ENCODE results near the gene USP38. TPM values are rescaled to one million over a fixed set of nuclear protein-coding genes. Genes with fewer than 3 reads are reported as not detected.
A peak's percentile ranks its signal among the peaks of the same experiment; 100 is the strongest.

Gene USP38
- total RNA-seq, 1 experiment from 2014 or later = 22.3 TPM

DNA sequence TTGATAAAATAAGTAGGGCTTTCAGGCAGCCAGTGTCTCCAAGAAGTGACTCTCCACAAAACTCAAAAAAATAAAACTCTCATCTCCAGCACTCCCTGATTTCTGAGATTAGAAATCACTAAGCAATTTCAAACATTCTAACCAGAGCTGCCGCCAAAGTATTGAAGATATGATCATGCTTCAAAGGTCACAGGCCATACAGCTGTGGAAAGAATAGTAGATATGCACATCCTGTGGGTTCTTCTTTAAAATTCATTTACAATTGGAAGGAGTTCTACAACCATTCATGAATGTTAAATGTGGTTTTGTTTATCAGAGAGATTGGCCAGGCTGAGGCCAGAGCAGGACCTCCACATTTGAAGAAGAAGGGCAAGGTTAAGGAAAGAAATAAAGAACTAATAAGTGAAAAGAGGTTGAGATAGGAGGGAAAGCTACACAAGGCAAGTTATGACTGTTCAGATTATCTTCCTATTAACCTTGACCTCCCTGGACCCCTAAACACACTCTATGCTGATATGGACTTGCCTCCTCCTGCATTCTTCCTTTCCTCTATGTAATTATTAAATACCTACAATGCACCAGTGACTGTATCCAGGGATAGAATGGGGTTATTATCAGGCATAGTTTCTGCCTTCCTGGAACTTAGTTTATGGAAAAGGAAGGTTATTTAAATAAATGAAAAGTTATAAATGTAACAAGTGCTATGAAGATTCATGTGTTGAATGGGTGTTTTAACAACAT is 56.4 kb downstream of the USP38 start:
- Histone ChIP-seq H3K36me3 (0 out of 2 replicates have a peak, but pooled peaks cover 2% of the 10 kb centered on the region), H3K4me1 (no peaks in the 10 kb centered on the region), H3K4me3 (no peak overlapping the region), H3K27me3 (no peaks in the 10 kb centered on the region), H3K9me3 (replicated peaks) (no peaks in the 10 kb centered on the region), H3K27ac (no peak overlapping the region)
- DNase-seq = no peak

- H3K4me3 ChIP-seq = no peak overlapping the region
- H3K27ac ChIP-seq = no peak overlapping the region
- no peaks in the 10 kb centered on the region for H3K36me3 ChIP-seq
- H3K27me3 ChIP-seq = no peaks in the 10 kb centered on the region
- no peaks in the 10 kb centered on the region for H3K9me3 ChIP-seq (replicated peaks)
- H3K4me1 ChIP-seq = no peaks in the 10 kb centered on the region
- DNase-seq = no peak
Measured at GRCh38 chr4:143241892-143242291, 57.2 kb downstream of the USP38 start.

DNA sequence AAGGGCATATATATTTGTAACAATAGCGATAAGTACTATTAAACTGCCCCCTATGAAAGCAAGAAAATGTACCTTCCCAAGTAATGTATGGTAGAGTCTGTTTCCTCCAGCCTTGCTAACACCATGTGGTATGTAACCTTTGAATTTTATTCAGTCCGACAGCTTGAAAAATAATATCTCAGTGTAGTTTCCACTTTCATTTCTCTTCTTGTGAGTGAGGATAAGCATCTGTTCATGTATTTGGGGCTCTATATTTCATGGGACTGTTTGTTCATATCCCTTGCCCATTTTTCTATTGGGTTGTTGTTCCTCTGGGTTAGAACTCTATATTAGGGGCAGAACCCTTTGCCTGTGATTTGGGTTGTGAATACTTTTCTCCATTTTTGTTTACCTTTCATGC is 58.3 kb downstream of the USP38 start:
- no peak overlapping the region for H3K4me3 ChIP-seq
- no peaks in the 10 kb centered on the region for H3K27me3 ChIP-seq
- no peaks in the 10 kb centered on the region for H3K4me1 ChIP-seq
- no peaks in the 10 kb centered on the region for H3K9me3 ChIP-seq (replicated peaks)
- no peak overlapping the region for H3K27ac ChIP-seq
- H3K36me3 ChIP-seq = no peaks in the 10 kb centered on the region
- DNase-seq = no peak

GRCh38 chr4:143246977-143247376 is 62.3 kb downstream of the USP38 start:
- H3K36me3 ChIP-seq = no peaks in the 10 kb centered on the region
- H3K4me3 ChIP-seq = no peak overlapping the region
- no peak for DNase-seq
- no peaks in the 10 kb centered on the region; the same call in 1 of the 2 replicates for H3K9me3 ChIP-seq (replicated peaks)
- no peaks in the 10 kb centered on the region for H3K27me3 ChIP-seq
- H3K4me1 ChIP-seq = no peaks in the 10 kb centered on the region; the same call in 1 of the 2 replicates
- no peak overlapping the region for H3K27ac ChIP-seq

GRCh38 chr4:143247866-143248265 is 63.1 kb downstream of the USP38 start:
- H3K27me3 ChIP-seq = no peaks in the 10 kb centered on the region
- no peaks in the 10 kb centered on the region for H3K36me3 ChIP-seq
- no peak for DNase-seq
- H3K9me3 ChIP-seq (replicated peaks) = no peaks in the 10 kb centered on the region; the same call in 1 of the 2 replicates
- no peak overlapping the region for H3K27ac ChIP-seq
- H3K4me3 ChIP-seq = no peak overlapping the region
- no peaks in the 10 kb centered on the region; the same call in 1 of the 2 replicates for H3K4me1 ChIP-seq

GRCh38 chr4:143248827-143249226 is 64.1 kb downstream of the USP38 start:
- Histone ChIP-seq H3K4me1 (no peaks in the 10 kb centered on the region; the same call in 1 of the 2 replicates), H3K4me3 (no peak overlapping the region), H3K36me3 (no peaks in the 10 kb centered on the region), H3K9me3 (replicated peaks) (no peaks in the 10 kb centered on the region; the same call in 1 of the 2 replicates), H3K27ac (no peak overlapping the region), H3K27me3 (no peaks in the 10 kb centered on the region)
- DNase-seq = peak in 1 of 2 experiments; percentile 13

DNA sequence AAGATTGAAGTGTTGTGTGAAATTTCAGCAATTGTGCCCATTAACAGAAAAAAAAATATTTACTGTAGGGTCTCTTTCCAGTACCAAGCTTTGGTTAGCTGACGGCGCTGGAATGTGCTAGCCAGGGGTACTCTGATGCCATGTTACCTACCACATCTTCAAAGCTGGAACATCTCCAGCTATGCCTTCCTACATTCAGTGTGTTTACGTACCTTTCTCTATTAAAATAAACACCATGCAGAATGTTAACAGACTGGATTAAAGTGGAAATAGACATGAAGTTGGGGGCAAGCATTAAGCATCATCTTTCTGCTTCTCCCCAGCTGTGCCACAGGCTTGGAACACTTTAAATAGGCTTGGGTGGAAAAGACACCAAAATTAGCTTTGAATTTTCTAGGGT is 65.9 kb downstream of the USP38 start:
- Histone ChIP-seq H3K9me3 (replicated peaks) (no peaks in the 10 kb centered on the region; the same call in 1 of the 2 replicates), H3K4me1 (no peaks in the 10 kb centered on the region; the same call in 1 of the 2 replicates), H3K36me3 (no peaks in the 10 kb centered on the region), H3K4me3 (no peak overlapping the region), H3K27ac (no peak overlapping the region), H3K27me3 (no peaks in the 10 kb centered on the region)
- peak in 1 of 2 experiments; percentile 5 for DNase-seq

DNA sequence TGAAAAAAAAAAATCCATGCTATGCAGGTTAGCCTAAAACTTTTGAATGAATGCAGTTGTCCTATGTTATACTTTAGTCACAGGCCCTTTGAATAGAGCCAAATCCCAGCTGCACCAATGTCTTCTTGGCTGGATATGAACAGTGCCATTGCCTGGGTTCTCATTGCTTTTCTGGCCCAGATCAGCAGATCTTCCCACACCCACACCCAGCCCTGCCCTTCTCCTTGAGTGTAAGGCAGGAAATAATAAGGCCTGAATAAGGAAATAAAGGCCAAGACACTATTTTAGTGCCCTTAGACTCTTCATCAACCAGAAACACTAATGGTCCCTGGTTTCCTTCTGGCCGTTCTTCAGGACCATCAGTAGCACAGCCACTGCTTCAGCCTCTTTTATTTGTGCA is 66.6 kb downstream of the USP38 start:
- Histone ChIP-seq H3K27ac (no peak overlapping the region), H3K9me3 (replicated peaks) (no peaks in the 10 kb centered on the region; the same call in 1 of the 2 replicates), H3K4me1 (no peaks in the 10 kb centered on the region; the same call in 1 of the 2 replicates), H3K4me3 (no peak overlapping the region), H3K36me3 (no peaks in the 10 kb centered on the region), H3K27me3 (no peaks in the 10 kb centered on the region)
- DNase-seq = no peak

- Histone ChIP-seq H3K27ac (no peak overlapping the region), H3K4me3 (no peak overlapping the region), H3K4me1 (no peaks in the 10 kb centered on the region; the same call in 1 of the 2 replicates), H3K36me3 (no peaks in the 10 kb centered on the region), H3K9me3 (replicated peaks) (no peaks in the 10 kb centered on the region; the same call in 1 of the 2 replicates), H3K27me3 (no peaks in the 10 kb centered on the region)
- no peak for DNase-seq
Measured at GRCh38 chr4:143251779-143252178, 67.1 kb downstream of the USP38 start.

GRCh38 chr4:143252478-143252877 is 67.8 kb downstream of the USP38 start:
- Histone ChIP-seq H3K4me1 (no peaks in the 10 kb centered on the region; the same call in 1 of the 2 replicates), H3K4me3 (no peak overlapping the region), H3K36me3 (no peaks in the 10 kb centered on the region), H3K9me3 (replicated peaks) (no peaks in the 10 kb centered on the region; the same call in 1 of the 2 replicates), H3K27me3 (no peaks in the 10 kb centered on the region), H3K27ac (no peak overlapping the region)
- no peak for DNase-seq

DNA sequence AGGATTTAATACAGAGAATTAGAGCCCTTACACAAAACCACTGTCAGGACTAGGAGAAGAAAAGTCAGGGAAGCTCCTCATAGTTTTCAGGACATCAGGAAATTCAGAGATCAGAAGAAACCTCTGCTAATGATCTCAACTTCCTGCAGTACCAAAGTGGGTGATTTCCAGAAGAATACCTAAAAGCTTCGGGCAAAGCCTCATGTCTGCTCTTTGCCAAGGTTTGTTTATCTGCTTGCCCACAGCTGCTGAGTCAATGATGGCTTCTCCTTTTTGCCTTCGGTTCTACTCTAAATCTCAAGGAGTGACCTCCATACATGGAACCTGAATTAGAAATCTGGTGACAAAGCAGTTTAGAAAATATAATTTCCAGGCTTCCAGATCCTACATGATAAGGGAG is 68.4 kb downstream of the USP38 start:
- Histone ChIP-seq H3K9me3 (replicated peaks) (no peaks in the 10 kb centered on the region; the same call in 1 of the 2 replicates), H3K27me3 (no peaks in the 10 kb centered on the region), H3K4me3 (no peak overlapping the region), H3K4me1 (no peaks in the 10 kb centered on the region; the same call in 1 of the 2 replicates), H3K27ac (no peak overlapping the region), H3K36me3 (no peaks in the 10 kb centered on the region)
- no peak for DNase-seq

- no peak overlapping the region for H3K27ac ChIP-seq
- no peaks in the 10 kb centered on the region; the same call in 1 of the 2 replicates for H3K4me1 ChIP-seq
- no peak overlapping the region for H3K4me3 ChIP-seq
- no peaks in the 10 kb centered on the region for H3K36me3 ChIP-seq
- H3K9me3 ChIP-seq (replicated peaks) = no peaks in the 10 kb centered on the region
- H3K27me3 ChIP-seq = no peaks in the 10 kb centered on the region
- DNase-seq = no peak
Measured at GRCh38 chr4:143254491-143255226, 69.9 kb downstream of the USP38 start.

DNA sequence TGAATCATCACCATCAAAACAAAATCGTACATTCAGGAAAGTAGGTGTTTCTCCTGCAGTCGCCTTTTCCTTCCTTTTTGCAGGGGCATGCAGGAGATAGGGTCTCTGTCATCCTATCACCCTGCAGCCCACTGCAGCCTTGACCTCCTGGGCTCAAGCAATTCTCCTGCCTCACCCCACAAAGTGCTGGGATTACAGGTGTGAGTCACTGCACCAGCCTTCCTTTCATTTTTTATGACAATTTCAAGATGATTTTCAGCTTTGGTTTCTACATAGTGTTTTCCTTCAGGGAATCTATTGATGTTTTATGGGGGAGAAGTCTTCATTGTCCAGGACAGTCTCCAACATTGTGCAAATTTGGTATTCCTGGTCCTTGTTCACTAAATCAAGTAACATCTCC is 71.7 kb downstream of the USP38 start:
- H3K27me3 ChIP-seq = no peaks in the 10 kb centered on the region
- H3K9me3 ChIP-seq (replicated peaks) = no peaks in the 10 kb centered on the region
- no peak overlapping the region for H3K27ac ChIP-seq
- H3K4me3 ChIP-seq = no peak overlapping the region
- no peak for DNase-seq
- H3K4me1 ChIP-seq = no peaks in the 10 kb centered on the region
- no peaks in the 10 kb centered on the region for H3K36me3 ChIP-seq

- no peak for DNase-seq
- Histone ChIP-seq H3K27ac (no peak overlapping the region), H3K4me1 (no peaks in the 10 kb centered on the region), H3K27me3 (no peaks in the 10 kb centered on the region), H3K36me3 (no peaks in the 10 kb centered on the region), H3K4me3 (no peak overlapping the region), H3K9me3 (replicated peaks) (no peaks in the 10 kb centered on the region)
Measured at GRCh38 chr4:143257356-143257755, 72.6 kb downstream of the USP38 start.

- no peaks in the 10 kb centered on the region for H3K9me3 ChIP-seq (replicated peaks)
- H3K27me3 ChIP-seq = no peaks in the 10 kb centered on the region
- H3K4me1 ChIP-seq = no peaks in the 10 kb centered on the region
- H3K36me3 ChIP-seq = no peaks in the 10 kb centered on the region
- no peak overlapping the region for H3K27ac ChIP-seq
- no peak for DNase-seq
- no peak overlapping the region for H3K4me3 ChIP-seq
Measured at GRCh38 chr4:143260750-143261149, 76.0 kb downstream of the USP38 start.

All from SJCRH30 (cell line).